Superior temporal gyrus (tissue), 1 donor: ENCODE results near the gene C5orf52.
"Not testable (repeated sequence)": the region's sequence is repeated elsewhere in the genome, so short reads cannot be mapped to it uniquely, and the experiment has no call there.

Source experiments
- DNase-seq: peaks from one replicate; pipeline ENCODE4 v3.0.0-alpha.2; 2016; ENCODE audit errors: extremely low spot score

C5orf52 gene

DNA sequence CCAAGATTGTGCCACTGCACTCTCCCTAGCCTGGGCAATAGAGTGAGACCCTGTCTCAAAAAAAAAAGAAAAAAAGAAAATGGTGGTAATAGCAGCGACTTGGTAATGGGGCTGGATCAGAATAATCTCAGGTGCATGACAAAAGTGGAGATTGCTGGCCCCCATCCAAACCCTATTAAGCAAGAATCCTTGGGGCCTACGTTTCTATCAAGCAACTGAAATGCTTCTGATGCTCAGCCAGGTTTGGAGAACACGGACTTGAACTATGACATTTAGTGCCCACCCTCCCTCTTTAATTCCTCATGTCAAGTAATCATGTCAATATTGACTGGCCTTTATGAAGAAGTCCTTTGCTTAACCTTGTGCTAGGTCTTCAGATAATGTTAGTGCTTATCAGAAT is 6.6 kb downstream of the C5orf52 start:
- DNase-seq = no peak

DNA sequence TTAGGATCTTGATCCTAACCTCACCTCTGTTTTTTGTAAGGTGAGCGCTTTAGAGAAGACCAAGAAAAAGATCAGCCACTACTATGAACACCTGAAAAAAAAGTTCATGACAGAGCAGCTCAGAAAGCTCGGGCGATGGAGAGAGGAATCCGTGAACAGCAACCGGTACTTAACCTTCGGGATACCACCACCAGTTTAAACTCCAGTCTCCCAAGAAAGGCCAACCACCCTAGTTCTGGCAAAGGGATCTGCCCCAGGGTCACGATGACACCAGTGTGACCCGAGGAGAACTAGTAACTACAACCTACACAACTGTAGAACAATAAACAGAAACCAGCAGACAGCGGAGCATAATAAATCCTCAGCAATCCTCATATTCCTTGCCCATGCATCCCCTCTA is 8.5 kb downstream of the C5orf52 start:
- no peak for DNase-seq

DNA sequence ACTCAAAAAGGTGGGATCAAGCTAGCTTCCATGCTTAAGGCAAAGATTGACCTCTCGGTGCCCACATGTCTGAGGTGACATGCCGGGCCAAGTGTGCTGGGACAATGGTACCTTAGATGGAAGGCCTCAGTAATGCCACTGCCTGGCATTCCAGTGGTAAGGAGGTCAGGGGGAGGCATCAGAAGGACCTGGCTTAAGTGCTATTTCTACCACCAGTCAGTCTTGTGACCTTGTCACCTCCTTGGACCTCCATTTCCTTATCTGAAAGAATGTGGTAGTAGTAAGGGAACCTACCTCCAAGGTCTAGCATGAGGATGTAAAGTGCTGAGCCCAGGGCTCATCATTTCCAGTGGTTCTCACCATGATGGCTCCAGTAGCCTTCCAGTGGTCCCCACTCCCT is 8.9 kb downstream of the C5orf52 start:
- DNase-seq = no peak

DNA sequence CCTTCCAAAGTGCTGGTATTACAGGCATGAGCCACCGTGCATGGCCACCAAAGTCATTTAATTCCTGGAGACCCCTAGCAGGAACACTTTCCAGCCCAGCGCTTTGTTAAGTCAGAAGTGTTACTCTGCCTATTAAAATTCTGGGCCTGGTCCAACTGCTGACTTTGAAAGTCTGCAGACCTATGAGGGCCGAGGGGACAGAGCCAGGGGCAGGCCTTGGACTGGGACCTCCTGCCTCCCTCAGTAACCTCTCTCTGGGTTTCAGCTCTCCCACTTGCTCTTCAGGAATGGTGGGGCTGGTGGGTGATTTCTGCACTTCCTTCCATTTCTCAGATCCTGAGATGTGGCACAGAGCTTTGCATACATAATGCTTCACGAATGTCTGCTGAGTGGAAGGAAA is 9.7 kb downstream of the C5orf52 start:
- DNase-seq = no peak

GRCh38 chr5:157682257-157682656 is 10.9 kb downstream of the C5orf52 start:
- no peak for DNase-seq

- DNase-seq = not testable (repeated sequence)
Measured at GRCh38 chr5:157686276-157687197, 15.2 kb downstream of the C5orf52 start.

DNA sequence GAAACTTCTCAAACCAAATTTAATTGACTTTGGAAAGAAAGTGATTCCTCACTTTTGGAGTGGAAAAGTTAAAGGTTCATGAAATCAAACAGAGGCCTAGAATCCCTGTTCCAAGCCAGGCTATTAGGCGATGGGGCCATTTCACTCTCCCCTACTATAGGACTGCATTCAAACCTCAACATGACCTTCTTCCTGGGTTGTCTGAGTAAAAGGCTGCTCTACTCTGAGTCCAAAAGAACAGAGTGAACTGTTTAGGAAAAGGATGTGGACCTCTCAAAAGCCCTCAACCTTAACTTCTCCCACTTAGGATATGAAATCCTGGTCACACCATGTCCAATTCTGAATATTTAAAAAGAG is 15.8 kb downstream of the C5orf52 start:
- no peak for DNase-seq

GRCh38 chr5:157689942-157690689 is 18.8 kb downstream of the C5orf52 start:
- DNase-seq = no peak

- DNase-seq = no peak
Measured at GRCh38 chr5:157690690-157691433, 19.5 kb downstream of the C5orf52 start.

- DNase-seq = not testable (repeated sequence)
Measured at GRCh38 chr5:157693816-157694215, 22.5 kb downstream of the C5orf52 start.

DNA sequence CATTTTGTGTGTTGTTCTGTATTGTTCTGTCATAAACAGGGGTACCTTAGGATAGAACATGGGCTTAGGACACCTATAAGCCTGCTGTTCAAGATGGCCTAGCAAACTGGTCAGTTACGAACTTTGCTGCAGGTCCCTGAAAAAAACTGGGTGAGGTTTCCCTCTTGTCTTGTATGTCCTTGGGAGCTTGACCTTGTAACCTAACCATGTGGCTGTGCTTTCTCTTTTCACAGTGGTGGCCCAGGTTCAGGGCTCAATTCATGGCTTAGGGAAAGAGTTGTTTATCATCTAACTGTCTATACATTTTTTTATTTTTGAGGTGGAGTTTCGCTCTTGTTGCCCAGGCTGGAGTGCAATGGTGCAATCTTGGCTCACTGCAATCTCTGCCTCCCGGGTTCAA is 24.8 kb downstream of the C5orf52 start:
- DNase-seq = not testable (repeated sequence)

- DNase-seq = not testable (repeated sequence)
Measured at GRCh38 chr5:157698674-157699073, 27.3 kb downstream of the C5orf52 start.

DNA sequence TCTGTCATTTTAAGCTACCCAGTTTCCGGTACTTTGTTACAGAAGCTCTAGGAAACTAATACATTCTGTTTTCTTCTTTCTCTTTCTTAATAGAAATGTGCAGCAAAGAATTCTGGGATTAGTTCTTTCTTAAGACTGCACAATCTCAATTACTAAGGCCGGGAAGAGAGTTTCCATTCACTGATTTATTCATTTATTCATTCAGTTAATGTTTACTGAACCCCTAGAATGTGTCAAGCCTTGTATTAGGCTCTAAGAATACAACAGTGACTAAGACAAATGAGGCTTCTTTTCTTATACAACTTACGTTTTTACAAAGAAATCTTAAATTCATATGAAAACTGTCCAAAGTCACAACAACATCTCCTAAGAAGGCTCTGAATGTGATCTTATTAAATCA is 32.4 kb downstream of the C5orf52 start:
- DNase-seq = no peak

DNA sequence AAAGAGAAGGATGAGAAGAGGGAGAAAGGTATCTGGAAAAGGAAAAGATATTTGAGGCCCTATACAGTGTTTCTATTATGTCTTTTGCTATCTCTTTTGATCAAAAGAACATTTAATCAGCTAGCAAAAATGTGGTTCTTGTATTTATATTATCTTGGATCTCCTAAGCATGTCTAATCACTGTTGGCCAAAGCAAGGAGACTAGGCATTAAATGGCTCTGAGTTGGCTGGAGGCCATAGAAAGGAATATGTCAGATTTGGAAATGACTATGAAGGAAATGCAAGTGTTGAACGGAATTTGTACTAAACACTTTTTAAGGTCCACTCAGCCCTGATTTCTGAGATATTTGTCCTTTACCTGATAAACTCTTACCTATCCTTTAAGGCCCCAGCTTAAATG is 37.5 kb downstream of the C5orf52 start:
- DNase-seq = no peak

DNA sequence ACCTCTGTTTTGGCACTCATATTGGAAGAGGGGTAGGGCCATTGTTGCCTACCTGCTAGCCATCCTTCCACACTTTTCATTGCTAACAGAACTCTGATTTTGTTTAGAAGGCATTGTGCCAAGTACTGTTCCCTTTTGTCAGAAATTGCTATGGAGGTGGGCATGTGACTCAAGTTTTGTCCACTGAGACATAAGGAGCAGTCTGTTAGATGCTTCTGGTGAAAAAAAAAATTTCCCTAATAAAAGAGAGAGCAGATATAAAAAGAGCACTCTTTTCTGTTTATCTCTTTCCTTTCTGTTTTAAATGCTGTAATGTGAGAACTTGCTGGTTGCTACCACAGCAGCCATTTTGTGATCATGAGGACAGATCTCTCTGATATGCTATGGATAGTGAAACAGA is 38.0 kb downstream of the C5orf52 start:
- no peak for DNase-seq

DNA sequence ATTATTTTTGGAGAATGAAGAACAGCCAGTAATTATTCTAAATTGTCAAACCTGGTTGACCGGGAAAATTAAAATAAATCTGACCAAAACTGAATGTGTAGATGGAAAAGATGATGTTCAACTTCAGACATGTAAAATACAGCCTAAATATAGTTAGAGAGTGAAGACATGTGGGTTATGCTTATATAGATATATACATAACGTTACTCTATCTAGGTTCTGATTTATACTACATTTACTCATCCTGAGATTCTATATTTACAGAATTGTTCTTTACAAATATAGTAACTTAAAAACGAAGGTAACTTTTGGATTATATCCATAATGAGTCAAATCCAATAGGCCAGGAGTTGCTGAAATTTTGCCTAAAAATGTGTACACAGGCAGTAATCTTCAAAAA is 39.1 kb downstream of the C5orf52 start:
- no peak for DNase-seq

- DNase-seq = no peak
Measured at GRCh38 chr5:157710882-157711281, 39.5 kb downstream of the C5orf52 start.

DNA sequence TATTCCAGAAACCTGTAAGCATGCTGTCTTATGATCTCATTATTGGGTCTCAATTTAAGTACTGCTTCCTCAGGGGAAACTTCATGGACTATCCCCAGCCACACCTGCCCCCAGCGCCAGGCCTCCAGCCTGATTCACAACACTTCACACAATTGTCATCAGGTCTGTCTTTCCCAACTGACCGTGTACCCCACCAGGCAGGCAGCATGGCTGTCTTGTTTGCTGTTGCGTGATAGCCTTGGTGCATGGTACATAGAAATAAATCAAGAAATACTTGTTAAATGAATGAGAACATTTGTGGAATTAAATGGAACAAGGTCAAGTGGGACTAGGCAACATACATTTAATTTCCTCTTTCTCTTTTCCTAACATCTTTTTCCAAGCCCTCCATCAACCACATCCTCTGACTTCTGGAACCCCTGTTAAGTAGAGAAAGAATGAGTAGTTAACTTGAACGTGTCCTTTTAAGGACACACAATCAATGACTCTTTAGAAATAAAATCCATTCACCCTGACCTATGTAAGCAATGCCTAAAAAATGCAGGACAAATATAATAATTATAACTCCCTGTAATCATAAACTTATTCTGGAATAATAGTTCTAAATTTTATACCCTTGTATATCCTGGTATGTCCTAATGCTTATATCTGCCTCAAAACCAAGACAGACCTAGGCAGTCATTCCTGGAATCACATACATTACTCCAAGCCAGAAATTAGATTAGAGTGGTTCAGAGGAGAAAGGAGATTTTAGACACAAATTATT is 42.7 kb downstream of the C5orf52 start:
- no peak for DNase-seq

- DNase-seq = peak; percentile 47
Measured at GRCh38 chr5:157714596-157714864, 43.2 kb downstream of the C5orf52 start.

DNA sequence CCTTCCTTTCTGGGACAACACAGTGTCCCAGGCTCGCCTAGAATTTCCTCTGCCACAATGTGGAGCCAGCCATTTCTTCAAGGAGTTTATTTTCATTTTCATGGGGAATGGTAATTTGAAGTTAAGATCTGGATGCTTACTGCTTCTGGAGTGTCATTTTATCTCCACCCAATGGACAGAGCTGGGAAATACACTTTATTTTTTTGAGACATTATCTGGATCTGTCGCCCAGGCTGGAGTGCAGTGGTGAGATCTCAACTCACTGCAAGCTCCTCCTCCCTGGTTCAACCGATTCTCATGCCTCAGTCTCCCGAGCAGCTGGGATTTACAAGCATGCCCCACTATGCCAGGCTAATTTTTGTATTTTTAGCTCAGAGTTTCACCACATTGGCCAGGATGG is 47.2 kb downstream of the C5orf52 start:
- DNase-seq = peak; percentile 89

DNA sequence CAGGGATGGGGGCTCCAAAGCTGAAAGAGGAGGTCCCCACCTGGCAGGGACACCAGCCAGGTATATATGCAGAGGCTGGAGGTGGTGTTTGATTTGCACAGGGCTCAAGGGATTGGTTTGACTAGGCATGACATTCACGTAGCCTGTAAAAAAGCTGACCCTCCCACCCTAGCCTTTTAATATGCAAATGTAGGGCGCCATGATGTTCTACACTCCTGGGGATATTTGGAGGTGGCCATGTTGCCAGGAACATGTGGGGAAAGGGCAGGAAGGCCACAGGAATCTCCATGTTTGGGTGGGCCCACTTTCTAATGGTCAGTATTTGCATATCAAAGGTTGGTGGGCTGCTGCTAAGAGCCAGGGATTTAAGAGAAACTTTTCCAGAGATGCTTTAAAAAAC is 47.9 kb downstream of the C5orf52 start:
- no peak for DNase-seq

DNA sequence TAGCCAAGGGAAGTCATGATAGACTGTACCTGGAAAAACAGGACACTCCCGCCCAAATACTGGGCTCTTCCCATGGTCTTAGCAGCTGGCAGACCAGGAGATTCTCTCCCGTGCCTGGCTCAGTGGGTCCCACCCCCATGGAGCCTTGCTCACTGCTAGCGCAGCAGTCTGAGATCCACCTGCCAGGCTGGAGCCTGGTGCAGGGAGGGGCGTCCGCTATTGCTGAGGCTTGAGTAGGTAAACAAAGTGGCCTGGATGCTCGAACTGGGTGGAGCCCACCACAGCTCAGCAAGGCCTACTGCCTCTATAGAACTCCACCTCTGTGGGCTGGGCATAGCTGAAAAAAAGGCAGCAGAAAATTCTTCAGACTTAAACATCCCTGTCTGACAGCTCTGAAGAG is 49.8 kb downstream of the C5orf52 start:
- no peak for DNase-seq
